Tibial nerve (tissue), 4 donors: ENCODE data around the gene CCN5. TPM values are rescaled to one million over a fixed set of nuclear protein-coding genes. Genes with fewer than 3 reads are reported as not detected.

ENCODE experiments used
- DNase-seq, 2 donors: peaks; one replicate each; pipeline ENCODE4 v3.0.0-alpha.2; 2019; ENCODE audit warnings: low spot score in 2 of 2
- H3K27ac ChIP-seq, 4 donors: fragments of 200-600 bp; sonication (generic) in 3 of 4; one replicate each; pipeline ENCODE4 v1.5.1; 2017 to 2019; ENCODE audit warnings: mild to moderate bottlenecking in 1 of 4
- H3K27me3 ChIP-seq, 2 donors: fragments of 200-600 bp; sonication (generic) in 1 of 2; one replicate each; pipeline versions ENCODE4 v1.5.1 to v1.6.0; 2017 to 2019
- H3K36me3 ChIP-seq, 3 donors: fragments of 200-600 bp; sonication (generic); one replicate each; pipeline ENCODE4 v1.5.1; 2018 to 2019
- H3K4me1 ChIP-seq, 4 donors: fragments of 200-600 bp; sonication (generic) in 3 of 4; one replicate each; pipeline ENCODE4 v1.5.1; 2017 to 2019
- H3K4me3 ChIP-seq, 4 donors: fragments of 200-600 bp; sonication (generic) in 3 of 4; one replicate each; pipeline ENCODE4 v1.5.1; 2017 to 2019; ENCODE audit warnings: mild to moderate bottlenecking in 1 of 4, moderate library complexity in 1 of 4
- H3K9me3 ChIP-seq, 4 donors: fragments of 200-600 bp; sonication (generic) in 3 of 4; one replicate each; pipeline ENCODE4 v1.5.1; 2017 to 2019
- CTCF ChIP-seq, 5 experiments: fragments of 200-600 bp in 3 of 5; fragments of 450-650 bp in 2 of 5; sonication (generic) in 3 of 5; IDR thresholded peaks; one replicate each; pipeline ENCODE4 v1.5.1; 2016 to 2019; ENCODE audit warnings: antibody characterized with exemption in 5 of 5, mild to moderate bottlenecking in 3 of 5, moderate library complexity in 2 of 5
- EP300 ChIP-seq, 2 donors: sonication (generic); formaldehyde crosslinking; IDR thresholded peaks; one replicate each; pipeline ENCODE4 v1.6.1; 2017; ENCODE audit warnings: antibody characterized with exemption in 2 of 2, mild to moderate bottlenecking in 1 of 2
- POLR2A ChIP-seq, 2 donors: fragments of 450-650 bp; IDR thresholded peaks; one replicate each; pipeline ENCODE4 v1.6.1; 2017; ENCODE audit warnings: antibody characterized with exemption in 2 of 2, mild to moderate bottlenecking in 2 of 2, moderate library complexity in 2 of 2
- WGBS, 2 donors: methylation state at CpG; one replicate each; pipeline ENCODE4 v1.1.5; 2018; 5-methylcytosine and 5-hydroxymethylcytosine counted together
- total RNA-seq, 4 donors: library from RNA; depleted of rRNA; stranded (reverse); fragments of >200 nt; gene quantifications; one replicate each; pipeline ENCODE4 v1.1.0, GENCODE V29; 2016

CCN5 gene
- total RNA-seq, 4 donors from 2014 or later = 84.0 to 1,826 (median 378) TPM

GRCh38 chr20:44732327-44732726 is 17.2 kb downstream of the CCN5 start:
- WGBS, 2 donors = 76 to 77% methylated on average over 6 of the region's 6 CpGs
- H3K27ac ChIP-seq = no peak overlapping the region

GRCh38 chr20:44733341-44734069 is 18.3 kb downstream of the CCN5 start:
- Histone ChIP-seq H3K36me3 (no peaks in the 10 kb centered on the region), H3K27ac (no peak overlapping the region), H3K27me3 (no peaks in the 10 kb centered on the region), H3K4me1 (peaks cover 0 to 29% (median 10%) of the 10 kb centered on the region in 4 donors), H3K9me3 (no peaks in the 10 kb centered on the region), H3K4me3 (no peak overlapping the region)
- peak; percentile 73 to 96 (median 90) for TF ChIP-seq CTCF (IDR thresholded peaks at IDR 0.05)
- TF ChIP-seq POLR2A (IDR thresholded peaks at IDR 0.05) = no peak
- peak in 1 of 2 donors; percentile 43 for TF ChIP-seq EP300 (IDR thresholded peaks at IDR 0.05)
- DNase-seq = peak; percentile 57 to 84
- WGBS, 2 donors = 26 to 45% methylated on average over 4 to 7 of the region's 7 CpGs

More at GRCh38 chr20:44732327-44732726, 17.2 kb downstream of the CCN5 start:
- H3K27me3 ChIP-seq = no peaks in the 10 kb centered on the region
- H3K4me1 ChIP-seq = peaks cover 0 to 32% (median 10%) of the 10 kb centered on the region in 4 donors
- no peaks in the 10 kb centered on the region for H3K36me3 ChIP-seq
- TF ChIP-seq EP300 (IDR thresholded peaks at IDR 0.05) (no peak), POLR2A (IDR thresholded peaks at IDR 0.05) (no peak), CTCF (IDR thresholded peaks at IDR 0.05) (no peak)
- no peaks in the 10 kb centered on the region for H3K9me3 ChIP-seq
- no peak overlapping the region for H3K4me3 ChIP-seq
- no peak for DNase-seq

GRCh38 chr20:44734938-44735337 is 19.8 kb downstream of the CCN5 start:
- WGBS, 2 donors = 66 to 70% methylated on average over 3 of the region's 3 CpGs
- Histone ChIP-seq H3K4me3 (no peak overlapping the region), H3K27ac (no peak overlapping the region), H3K36me3 (no peaks in the 10 kb centered on the region), H3K9me3 (no peaks in the 10 kb centered on the region), H3K4me1 (peaks cover 0 to 24% (median 2%) of the 10 kb centered on the region in 4 donors), H3K27me3 (no peaks in the 10 kb centered on the region)
- TF ChIP-seq POLR2A (IDR thresholded peaks at IDR 0.05) (no peak), CTCF (IDR thresholded peaks at IDR 0.05) (no peak), EP300 (IDR thresholded peaks at IDR 0.05) (no peak)
- no peak for DNase-seq

GRCh38 chr20:44735816-44736169 is 20.6 kb downstream of the CCN5 start:
- Histone ChIP-seq H3K27ac (peak overlapping the region in 1 of 4 donors; percentile 39), H3K36me3 (no peaks in the 10 kb centered on the region), H3K27me3 (no peaks in the 10 kb centered on the region), H3K4me3 (no peak overlapping the region), H3K4me1 (peaks cover 0 to 17% (median 2%) of the 10 kb centered on the region in 4 donors), H3K9me3 (no peaks in the 10 kb centered on the region)
- no peak for DNase-seq
- 80 to 95% methylated on average over 4 of the region's 4 CpGs for WGBS, 2 donors
- TF ChIP-seq EP300 (IDR thresholded peaks at IDR 0.05) (no peak), CTCF (IDR thresholded peaks at IDR 0.05) (no peak), POLR2A (IDR thresholded peaks at IDR 0.05) (no peak)

- peak in 1 of 2 donors; percentile 68 for DNase-seq
- TF ChIP-seq CTCF (IDR thresholded peaks at IDR 0.05) (peak in 1 of 5 experiments; percentile 21), EP300 (IDR thresholded peaks at IDR 0.05) (peak in 1 of 2 donors; percentile 32), POLR2A (IDR thresholded peaks at IDR 0.05) (no peak)
- Histone ChIP-seq H3K9me3 (no peaks in the 10 kb centered on the region), H3K27me3 (no peaks in the 10 kb centered on the region), H3K27ac (peak overlapping the region in 1 of 4 donors; percentile 39), H3K4me1 (peaks cover 0 to 17% (median 2%) of the 10 kb centered on the region in 4 donors), H3K4me3 (no peak overlapping the region), H3K36me3 (no peaks in the 10 kb centered on the region)
- WGBS, 2 donors = 24 to 36% methylated on average over 6 of the region's 6 CpGs
These were observed 21.2 kb downstream of the CCN5 start for GRCh38 chr20:44736170-44737021.
